Stimulated activated naive CD4-positive, alpha-beta T cell (primary cell): ENCODE results near the gene PLPPR4.
"Not testable (repeated sequence)": the region's sequence is repeated elsewhere in the genome, so short reads cannot be mapped to it uniquely, and the experiment has no call there.

Experiments used
- DNase-seq, 6 experiments: peaks; one replicate each; lab custom pipeline; 2025; lab: John Stamatoyannopoulos, UW

Gene PLPPR4

GRCh38 chr1:99264201-99265021 lies at the start of gene PLPPR4:
Gene PLPPR4 (plus strand): TSS chr1:99264492. CDS start chr1:99264594, 102 bp downstream.
- no peak for DNase-seq

GRCh38 chr1:99216956-99217355 lies 47.3 kb upstream of the PLPPR4 start:
- DNase-seq: no peak

GRCh38 chr1:99217599-99217998 lies 46.7 kb upstream of the PLPPR4 start:
- no peak for DNase-seq

GRCh38 chr1:99218572-99218971 lies 45.7 kb upstream of the PLPPR4 start:
- DNase-seq: no peak

- DNase-seq: no peak
Measured at GRCh38 chr1:99218999-99219398, 45.3 kb upstream of the PLPPR4 start.

- DNase-seq: no peak
Measured at GRCh38 chr1:99227056-99227897, 37.0 kb upstream of the PLPPR4 start.

- no peak for DNase-seq
Measured at GRCh38 chr1:99228153-99228552, 36.1 kb upstream of the PLPPR4 start.

GRCh38 chr1:99229122-99229521 lies 35.2 kb upstream of the PLPPR4 start:
- DNase-seq: no peak

GRCh38 chr1:99230695-99231094 lies 33.6 kb upstream of the PLPPR4 start:
- no peak for DNase-seq

- no peak for DNase-seq
Measured at GRCh38 chr1:99232172-99232571, 32.1 kb upstream of the PLPPR4 start.

- no peak for DNase-seq
Measured at GRCh38 chr1:99233446-99233845, 30.8 kb upstream of the PLPPR4 start.

GRCh38 chr1:99236756-99237155 lies 27.5 kb upstream of the PLPPR4 start:
- DNase-seq: no peak

- DNase-seq: no peak
Measured at GRCh38 chr1:99239690-99240089, 24.6 kb upstream of the PLPPR4 start.

GRCh38 chr1:99240621-99241020 lies 23.7 kb upstream of the PLPPR4 start:
- no peak for DNase-seq

GRCh38 chr1:99246152-99246551 lies 18.1 kb upstream of the PLPPR4 start:
- DNase-seq: no peak

- DNase-seq: no peak
Measured at GRCh38 chr1:99247199-99247598, 17.1 kb upstream of the PLPPR4 start.

- no peak for DNase-seq
Measured at GRCh38 chr1:99250728-99251127, 13.6 kb upstream of the PLPPR4 start.

- DNase-seq: no peak
Measured at GRCh38 chr1:99251308-99251707, 13.0 kb upstream of the PLPPR4 start.

GRCh38 chr1:99252630-99253029 lies 11.7 kb upstream of the PLPPR4 start:
- DNase-seq: no peak

- DNase-seq: not testable (repeated sequence)
Measured at GRCh38 chr1:99260402-99260801, 3.9 kb upstream of the PLPPR4 start.

GRCh38 chr1:99265124-99265523 lies 832 bp downstream of the PLPPR4 start:
- no peak for DNase-seq

GRCh38 chr1:99266726-99267125 lies 2.4 kb downstream of the PLPPR4 start:
- no peak for DNase-seq

GRCh38 chr1:99268021-99268420 lies 3.7 kb downstream of the PLPPR4 start:
- no peak for DNase-seq
